Transverse colon (tissue), 4 donors: Measurements from ENCODE around the gene CAMTA1.

Experiments used
- EP300 ChIP-seq: sonication (generic); formaldehyde crosslinking; IDR thresholded peaks from one replicate; pipeline ENCODE4 v1.6.1; 2017; ENCODE audit warnings: antibody characterized with exemption, low read depth
- POLR2A ChIP-seq: fragments of 450-650 bp; IDR thresholded peaks from one replicate; pipeline ENCODE4 v1.6.1; 2016; ENCODE audit warnings: antibody characterized with exemption, mild to moderate bottlenecking, moderate library complexity
- POLR2AphosphoS5 ChIP-seq, 3 donors: sonication (generic); formaldehyde crosslinking; IDR thresholded peaks; one replicate each; pipeline ENCODE4 v1.6.1; 2016; ENCODE audit warnings: antibody characterized with exemption in 3 of 3
- TF ChIP-seq, protein P1 (sequence below), 5 experiments: fragments of 200-600 bp in 3 of 5; fragments of 450-650 bp in 2 of 5; sonication (generic) in 3 of 5; IDR thresholded peaks; 1 replicate in 2 of 5; 2 replicates in 3 of 5; pipeline ENCODE4 v1.5.1; 2016 to 2017; ENCODE audit warnings: antibody characterized with exemption in 5 of 5, inconsistent platforms in 3 of 5, mild to moderate bottlenecking in 2 of 5, moderate library complexity in 1 of 5

- TF ChIP-seq, protein P1, sequence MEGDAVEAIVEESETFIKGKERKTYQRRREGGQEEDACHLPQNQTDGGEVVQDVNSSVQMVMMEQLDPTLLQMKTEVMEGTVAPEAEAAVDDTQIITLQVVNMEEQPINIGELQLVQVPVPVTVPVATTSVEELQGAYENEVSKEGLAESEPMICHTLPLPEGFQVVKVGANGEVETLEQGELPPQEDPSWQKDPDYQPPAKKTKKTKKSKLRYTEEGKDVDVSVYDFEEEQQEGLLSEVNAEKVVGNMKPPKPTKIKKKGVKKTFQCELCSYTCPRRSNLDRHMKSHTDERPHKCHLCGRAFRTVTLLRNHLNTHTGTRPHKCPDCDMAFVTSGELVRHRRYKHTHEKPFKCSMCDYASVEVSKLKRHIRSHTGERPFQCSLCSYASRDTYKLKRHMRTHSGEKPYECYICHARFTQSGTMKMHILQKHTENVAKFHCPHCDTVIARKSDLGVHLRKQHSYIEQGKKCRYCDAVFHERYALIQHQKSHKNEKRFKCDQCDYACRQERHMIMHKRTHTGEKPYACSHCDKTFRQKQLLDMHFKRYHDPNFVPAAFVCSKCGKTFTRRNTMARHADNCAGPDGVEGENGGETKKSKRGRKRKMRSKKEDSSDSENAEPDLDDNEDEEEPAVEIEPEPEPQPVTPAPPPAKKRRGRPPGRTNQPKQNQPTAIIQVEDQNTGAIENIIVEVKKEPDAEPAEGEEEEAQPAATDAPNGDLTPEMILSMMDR (IDR thresholded peaks at IDR 0.05): no peak
- TF ChIP-seq POLR2A (no peak), EP300 (no peak), POLR2AphosphoS5 (IDR thresholded peaks at IDR 0.05) (no peak)
Observed at GRCh38 chr1:6820899-6821298, 35.6 kb downstream of the CAMTA1 start.
